ENCODE data around the gene NUDT14.

NUDT14 gene

DNA sequence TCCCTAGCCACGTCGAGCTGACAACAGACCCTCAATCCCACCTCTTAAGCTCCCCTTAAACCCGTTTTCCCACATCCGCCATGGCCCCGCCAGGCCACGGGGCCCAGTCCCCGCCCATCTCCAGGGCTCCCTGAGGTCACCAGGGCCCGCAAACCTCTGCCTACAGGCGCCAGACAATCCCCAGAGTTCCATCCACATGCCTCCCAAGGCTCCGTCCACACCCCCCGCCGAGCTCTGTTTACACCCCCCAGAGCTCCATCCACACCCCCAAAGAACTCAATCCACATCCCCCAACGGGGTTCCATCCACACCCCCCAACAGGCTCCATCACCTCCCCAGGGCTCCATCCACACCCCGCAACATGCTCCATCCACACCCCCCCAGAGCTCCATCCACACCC is 21.8 kb downstream of the NUDT14 start:
- no peak for FAIRE-seq
- no peak for TF ChIP-seq POLR2A (IDR thresholded peaks at IDR 0.05; ENCODE audit: low read depth, low read length)
- no peak for DNase-seq (ENCODE audit: insufficient read length, low spot score)

DNA sequence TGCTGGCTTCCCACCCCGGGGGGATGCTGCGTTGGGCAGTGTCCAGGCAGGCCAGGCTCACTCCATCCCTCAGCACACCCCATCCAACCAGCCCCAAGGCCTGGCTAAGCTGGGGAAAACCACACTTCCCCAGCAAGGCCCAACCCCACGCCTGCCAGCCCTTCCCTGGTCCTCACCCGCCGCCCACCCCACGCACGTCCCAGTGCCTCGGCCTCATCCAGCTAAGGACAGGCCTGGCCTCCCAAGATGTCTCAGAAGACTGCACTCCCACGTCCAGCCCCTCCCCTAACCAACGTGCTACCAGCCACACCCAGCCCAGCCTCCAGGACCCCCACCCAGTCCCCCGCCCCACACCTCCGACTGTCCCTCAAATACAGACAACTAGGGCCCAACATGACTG is 22.3 kb downstream of the NUDT14 start:
- no peak for FAIRE-seq
- DNase-seq (ENCODE audit: insufficient read length, low spot score): no peak
- no peak for TF ChIP-seq POLR2A (IDR thresholded peaks at IDR 0.05; ENCODE audit: low read depth, low read length)

GRCh38 chr14:105157872-105158271 is 23.2 kb downstream of the NUDT14 start:
- TF ChIP-seq POLR2A (IDR thresholded peaks at IDR 0.05; ENCODE audit: low read depth, low read length): no peak
- FAIRE-seq: no peak
- no peak for DNase-seq (ENCODE audit: insufficient read length, low spot score)

DNA sequence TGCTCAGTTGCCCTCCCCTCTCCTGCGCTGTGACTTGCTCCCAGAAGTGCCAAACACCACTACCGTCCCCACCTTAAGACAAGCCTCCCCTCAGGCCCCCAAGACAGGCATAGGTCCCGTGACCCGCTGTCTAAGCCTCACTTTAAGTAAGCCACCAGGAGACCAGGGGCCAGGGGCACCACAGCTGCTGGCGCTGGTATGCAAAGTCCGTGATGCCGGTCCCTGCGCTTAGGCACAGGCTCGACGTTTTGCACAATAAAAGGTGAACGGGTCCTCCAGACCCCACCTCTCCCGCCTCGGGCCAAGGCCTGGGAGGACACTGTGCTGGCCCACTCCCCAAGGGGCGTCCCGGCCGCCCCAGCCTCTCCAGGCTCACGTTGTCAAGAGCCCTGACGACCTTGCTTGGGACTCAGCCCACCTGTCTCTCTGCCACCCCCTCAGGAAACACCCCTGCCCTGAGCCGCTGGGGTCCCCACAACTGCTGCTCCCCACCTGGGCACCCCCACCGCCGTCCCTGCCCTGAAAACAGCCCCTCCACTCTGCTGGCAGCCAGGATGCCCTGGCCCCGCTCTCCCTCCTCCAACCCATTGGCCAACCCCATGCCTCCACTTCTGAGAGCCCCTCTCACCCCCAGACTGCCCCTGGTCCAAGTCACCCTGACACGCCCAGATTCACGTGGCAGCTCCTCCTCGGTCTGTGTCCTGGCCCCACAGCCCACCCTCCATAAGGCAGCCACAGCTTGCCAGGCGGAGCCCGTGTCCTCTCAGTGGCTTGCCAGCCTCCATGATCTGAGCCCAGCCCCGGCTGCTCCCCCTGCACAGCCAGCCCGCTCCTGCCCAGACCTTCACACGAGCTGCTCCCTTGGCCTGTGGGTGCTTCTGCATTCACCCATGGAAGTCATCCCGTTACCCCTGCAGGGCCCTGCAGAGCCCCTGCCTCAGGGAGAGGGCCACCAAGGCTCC is 24.4 kb downstream of the NUDT14 start:
- DNase-seq (ENCODE audit: insufficient read length, low spot score): no peak
- no peak for TF ChIP-seq POLR2A (IDR thresholded peaks at IDR 0.05; ENCODE audit: low read depth, low read length)
- FAIRE-seq: no peak

DNA sequence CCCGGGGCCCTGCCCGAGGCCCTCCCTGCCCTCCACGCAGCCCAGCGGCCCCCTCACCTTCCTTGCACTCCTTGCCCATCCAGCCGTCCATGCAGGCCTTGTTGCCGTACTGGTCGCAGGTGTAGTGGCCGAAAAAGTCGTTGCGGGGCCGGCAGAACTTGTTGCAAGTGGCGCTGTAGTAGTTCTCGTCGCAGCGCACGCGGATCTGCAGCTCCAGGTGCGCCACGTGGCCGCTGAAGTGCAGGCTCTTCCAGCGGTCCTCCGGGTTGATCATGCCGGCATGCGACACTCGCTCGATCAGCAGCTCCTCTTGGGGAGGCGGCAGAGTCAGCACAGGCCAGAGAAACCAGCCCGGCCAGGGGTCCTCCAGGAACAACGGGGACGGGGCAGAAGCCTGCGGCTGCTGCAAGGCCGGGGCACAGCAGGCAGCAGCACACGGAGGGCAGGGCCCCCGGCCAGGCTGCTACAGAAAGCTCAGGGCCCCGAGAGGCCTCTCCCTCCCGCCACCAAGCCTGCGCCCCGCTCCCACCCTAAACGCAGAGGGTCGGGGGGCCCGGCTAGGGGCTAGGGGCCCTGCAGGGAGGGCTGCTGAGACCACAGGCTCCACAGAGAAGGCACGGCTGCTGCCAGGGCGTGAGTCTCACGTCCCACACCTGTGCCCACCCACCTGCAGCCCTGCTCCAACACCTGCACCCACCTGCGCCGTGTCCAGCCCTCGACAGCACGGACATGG is 25.3 kb downstream of the NUDT14 start:
- TF ChIP-seq POLR2A (IDR thresholded peaks at IDR 0.05; ENCODE audit: low read depth, low read length): no peak
- DNase-seq (ENCODE audit: insufficient read length, low spot score): no peak
- no peak for FAIRE-seq

- no peak for FAIRE-seq
- no peak for DNase-seq (ENCODE audit: insufficient read length, low spot score)
- no peak for TF ChIP-seq POLR2A (IDR thresholded peaks at IDR 0.05; ENCODE audit: low read depth, low read length)
These were observed 26.0 kb downstream of the NUDT14 start for GRCh38 chr14:105155071-105155651.

DNA sequence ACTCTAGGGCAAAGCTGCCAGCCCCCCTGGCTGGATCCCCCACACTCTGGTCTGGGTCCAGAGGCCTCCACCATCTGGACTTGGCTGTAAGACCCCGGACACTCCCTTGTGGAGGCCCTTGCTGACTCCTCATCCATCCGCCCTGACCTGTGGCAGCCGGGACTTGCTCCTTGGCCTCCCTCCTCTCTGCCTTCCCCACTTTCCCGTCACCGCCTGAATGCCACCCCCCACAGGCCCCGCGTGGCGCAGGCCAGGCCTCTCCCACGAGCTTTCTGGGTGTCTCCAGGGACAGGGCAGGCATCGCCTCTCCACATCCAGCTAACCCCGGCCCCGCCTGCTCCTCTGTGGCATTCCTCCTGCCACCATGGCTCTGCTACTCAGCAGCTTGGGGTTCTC is 26.6 kb downstream of the NUDT14 start:
- DNase-seq (ENCODE audit: insufficient read length, low spot score): no peak
- TF ChIP-seq POLR2A (IDR thresholded peaks at IDR 0.05; ENCODE audit: low read depth, low read length): no peak
- no peak for FAIRE-seq

- DNase-seq (ENCODE audit: insufficient read length, low spot score): no peak
- no peak for TF ChIP-seq POLR2A (IDR thresholded peaks at IDR 0.05; ENCODE audit: low read depth, low read length)
- FAIRE-seq: no peak
These were observed 27.2 kb downstream of the NUDT14 start for GRCh38 chr14:105153739-105154475.

DNA sequence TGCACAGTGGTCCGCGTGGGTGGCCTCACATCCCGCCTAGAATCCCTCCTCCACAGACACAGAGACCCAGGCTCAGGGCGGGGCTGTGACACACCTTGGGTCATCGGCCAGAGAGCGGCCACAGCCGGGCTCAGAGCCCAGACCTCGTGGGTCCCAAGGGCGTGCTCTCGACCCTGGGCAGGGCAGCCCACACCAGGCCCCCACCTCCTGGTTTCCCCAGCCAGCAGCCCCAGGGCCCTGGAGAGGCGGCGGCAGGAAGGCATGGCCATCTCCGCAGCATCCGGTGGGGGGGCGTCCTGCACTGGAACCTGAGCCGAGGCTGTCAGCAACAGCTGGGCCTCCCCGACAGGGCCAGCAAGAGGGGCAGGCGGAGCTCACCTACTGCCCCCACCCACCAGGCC is 27.8 kb downstream of the NUDT14 start:
- FAIRE-seq: no peak
- no peak for TF ChIP-seq POLR2A (IDR thresholded peaks at IDR 0.05; ENCODE audit: low read depth, low read length)
- no peak for DNase-seq (ENCODE audit: insufficient read length, low spot score)

GRCh38 chr14:105152794-105153241 is 28.3 kb downstream of the NUDT14 start:
- no peak for FAIRE-seq

DNA sequence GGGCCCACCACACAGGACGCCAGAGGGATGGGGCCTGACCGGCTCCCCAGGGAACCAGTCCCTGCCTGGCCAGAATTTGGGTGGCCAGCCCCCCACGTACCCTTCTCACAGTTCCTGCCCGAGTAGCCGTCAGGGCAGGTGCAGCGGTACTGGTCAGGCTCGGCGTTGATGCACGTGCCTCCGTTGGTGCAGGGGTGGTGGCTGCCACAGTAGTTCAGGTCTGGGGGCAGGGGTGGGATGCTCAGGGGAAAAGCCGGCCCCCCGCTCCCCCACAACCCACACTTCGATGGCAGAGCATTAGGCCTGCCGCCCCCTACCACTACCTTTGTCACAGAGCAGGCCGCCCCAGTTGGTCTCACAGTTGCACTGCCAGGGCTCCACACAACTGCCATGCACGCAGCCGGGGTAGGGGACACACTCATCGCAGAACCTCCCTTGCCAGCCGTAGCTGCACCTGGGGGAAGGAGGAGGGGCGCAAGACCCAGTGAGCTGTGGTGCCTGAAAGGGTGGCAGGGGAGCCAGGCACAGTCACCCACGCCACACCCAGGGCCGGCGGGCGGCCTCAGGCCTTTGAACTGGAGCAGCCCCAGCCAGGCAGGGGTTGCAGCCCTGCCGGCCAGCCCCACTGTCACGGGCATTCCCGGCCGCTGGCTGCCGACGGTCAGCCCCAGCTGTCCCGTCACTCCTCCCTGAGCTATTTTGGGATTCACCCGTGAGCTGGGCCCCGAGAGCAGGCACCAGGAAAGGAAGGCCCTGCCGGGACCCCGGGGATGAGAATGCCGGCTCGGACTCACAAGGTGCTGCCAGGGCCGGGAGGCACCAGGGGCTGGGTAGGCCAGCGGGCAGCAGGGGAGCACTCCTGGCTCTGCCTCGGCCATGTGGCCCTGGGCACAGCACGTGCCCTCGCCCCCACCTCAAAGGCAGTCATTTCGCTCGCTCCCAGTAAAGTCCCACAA is 29.0 kb downstream of the NUDT14 start:
- FAIRE-seq: no peak
- no peak for DNase-seq (ENCODE audit: insufficient read length, low spot score)

More at GRCh38 chr14:105152794-105153241, 28.3 kb downstream of the NUDT14 start:
- TF ChIP-seq POLR2A (IDR thresholded peaks at IDR 0.05; ENCODE audit: low read depth, low read length): no peak
- DNase-seq (ENCODE audit: insufficient read length, low spot score): no peak

GRCh38 chr14:105151084-105151837 is 29.9 kb downstream of the NUDT14 start:
- no peak for DNase-seq (ENCODE audit: insufficient read length, low spot score)
- FAIRE-seq: no peak
- no peak for TF ChIP-seq POLR2A (IDR thresholded peaks at IDR 0.05; ENCODE audit: low read depth, low read length)

More for the DNA sequence above, 29.0 kb downstream of the NUDT14 start:
- no peak for TF ChIP-seq POLR2A (IDR thresholded peaks at IDR 0.05; ENCODE audit: low read depth, low read length)

Measured in H54 (cell line).